ENCODE measurements around the gene DMBT1. TPM values are rescaled to one million over a fixed set of nuclear protein-coding genes. Genes with fewer than 3 reads are reported as not detected.

DMBT1 gene
- total RNA-seq, 1 experiment from 2014 or later: 0.13 TPM

DNA sequence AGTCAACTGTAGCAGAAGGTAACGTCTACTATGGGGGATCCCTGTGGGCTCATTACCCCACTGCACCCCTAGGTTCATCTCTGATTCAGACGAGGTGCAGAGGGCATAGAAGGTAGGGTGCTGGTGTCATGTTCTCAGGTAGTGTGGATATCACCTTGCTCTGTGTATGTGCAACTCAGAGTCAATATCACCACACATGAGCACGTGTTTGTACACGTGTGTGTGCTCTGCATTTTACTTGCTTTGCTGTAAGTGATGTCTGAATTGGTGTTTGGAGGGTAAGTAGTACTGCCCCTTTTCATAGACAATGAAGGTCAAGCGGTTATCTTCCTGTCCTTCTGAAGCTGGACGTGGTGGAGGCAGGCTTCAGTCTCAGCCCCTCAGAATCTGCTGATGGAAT, 10.4 kb downstream of the DMBT1 start (continued):
- TF ChIP-seq HMGXB4 (CRISPR knock-in tag; IDR thresholded peaks at IDR 0.05): no peak
- no peak for TF ChIP-seq SMAD4 (CRISPR knock-in tag; IDR thresholded peaks at IDR 0.05)
- TF ChIP-seq, protein P1, sequence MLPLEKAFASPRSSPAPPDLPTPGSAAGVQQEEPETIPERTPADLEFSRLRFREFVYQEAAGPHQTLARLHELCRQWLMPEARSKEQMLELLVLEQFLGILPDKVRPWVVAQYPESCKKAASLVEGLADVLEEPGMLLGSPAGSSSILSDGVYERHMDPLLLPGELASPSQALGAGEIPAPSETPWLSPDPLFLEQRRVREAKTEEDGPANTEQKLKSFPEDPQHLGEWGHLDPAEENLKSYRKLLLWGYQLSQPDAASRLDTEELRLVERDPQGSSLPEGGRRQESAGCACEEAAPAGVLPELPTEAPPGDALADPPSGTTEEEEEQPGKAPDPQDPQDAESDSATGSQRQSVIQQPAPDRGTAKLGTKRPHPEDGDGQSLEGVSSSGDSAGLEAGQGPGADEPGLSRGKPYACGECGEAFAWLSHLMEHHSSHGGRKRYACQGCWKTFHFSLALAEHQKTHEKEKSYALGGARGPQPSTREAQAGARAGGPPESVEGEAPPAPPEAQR (CRISPR knock-in tag; IDR thresholded peaks at IDR 0.05): no peak
- TF ChIP-seq, protein P2, sequence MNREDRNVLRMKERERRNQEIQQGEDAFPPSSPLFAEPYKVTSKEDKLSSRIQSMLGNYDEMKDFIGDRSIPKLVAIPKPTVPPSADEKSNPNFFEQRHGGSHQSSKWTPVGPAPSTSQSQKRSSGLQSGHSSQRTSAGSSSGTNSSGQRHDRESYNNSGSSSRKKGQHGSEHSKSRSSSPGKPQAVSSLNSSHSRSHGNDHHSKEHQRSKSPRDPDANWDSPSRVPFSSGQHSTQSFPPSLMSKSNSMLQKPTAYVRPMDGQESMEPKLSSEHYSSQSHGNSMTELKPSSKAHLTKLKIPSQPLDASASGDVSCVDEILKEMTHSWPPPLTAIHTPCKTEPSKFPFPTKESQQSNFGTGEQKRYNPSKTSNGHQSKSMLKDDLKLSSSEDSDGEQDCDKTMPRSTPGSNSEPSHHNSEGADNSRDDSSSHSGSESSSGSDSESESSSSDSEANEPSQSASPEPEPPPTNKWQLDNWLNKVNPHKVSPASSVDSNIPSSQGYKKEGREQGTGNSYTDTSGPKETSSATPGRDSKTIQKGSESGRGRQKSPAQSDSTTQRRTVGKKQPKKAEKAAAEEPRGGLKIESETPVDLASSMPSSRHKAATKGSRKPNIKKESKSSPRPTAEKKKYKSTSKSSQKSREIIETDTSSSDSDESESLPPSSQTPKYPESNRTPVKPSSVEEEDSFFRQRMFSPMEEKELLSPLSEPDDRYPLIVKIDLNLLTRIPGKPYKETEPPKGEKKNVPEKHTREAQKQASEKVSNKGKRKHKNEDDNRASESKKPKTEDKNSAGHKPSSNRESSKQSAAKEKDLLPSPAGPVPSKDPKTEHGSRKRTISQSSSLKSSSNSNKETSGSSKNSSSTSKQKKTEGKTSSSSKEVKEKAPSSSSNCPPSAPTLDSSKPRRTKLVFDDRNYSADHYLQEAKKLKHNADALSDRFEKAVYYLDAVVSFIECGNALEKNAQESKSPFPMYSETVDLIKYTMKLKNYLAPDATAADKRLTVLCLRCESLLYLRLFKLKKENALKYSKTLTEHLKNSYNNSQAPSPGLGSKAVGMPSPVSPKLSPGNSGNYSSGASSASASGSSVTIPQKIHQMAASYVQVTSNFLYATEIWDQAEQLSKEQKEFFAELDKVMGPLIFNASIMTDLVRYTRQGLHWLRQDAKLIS (CRISPR knock-in tag; IDR thresholded peaks at IDR 0.05; ENCODE audit: borderline replicate concordance): no peak
- TF ChIP-seq NFE2L1 (CRISPR knock-in tag; IDR thresholded peaks at IDR 0.05): no peak
- no peak for TF ChIP-seq ZNF425 (CRISPR knock-in tag; conservative IDR thresholded peaks at IDR 0.05)
- TF ChIP-seq, protein P3, sequence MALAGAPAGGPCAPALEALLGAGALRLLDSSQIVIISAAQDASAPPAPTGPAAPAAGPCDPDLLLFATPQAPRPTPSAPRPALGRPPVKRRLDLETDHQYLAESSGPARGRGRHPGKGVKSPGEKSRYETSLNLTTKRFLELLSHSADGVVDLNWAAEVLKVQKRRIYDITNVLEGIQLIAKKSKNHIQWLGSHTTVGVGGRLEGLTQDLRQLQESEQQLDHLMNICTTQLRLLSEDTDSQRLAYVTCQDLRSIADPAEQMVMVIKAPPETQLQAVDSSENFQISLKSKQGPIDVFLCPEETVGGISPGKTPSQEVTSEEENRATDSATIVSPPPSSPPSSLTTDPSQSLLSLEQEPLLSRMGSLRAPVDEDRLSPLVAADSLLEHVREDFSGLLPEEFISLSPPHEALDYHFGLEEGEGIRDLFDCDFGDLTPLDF (CRISPR knock-in tag; IDR thresholded peaks at IDR 0.05): no peak
- no peak for TF ChIP-seq GTF2I (CRISPR knock-in tag; conservative IDR thresholded peaks at IDR 0.05)
- TF ChIP-seq ZNF232 (CRISPR knock-in tag; IDR thresholded peaks at IDR 0.05): no peak

DNA sequence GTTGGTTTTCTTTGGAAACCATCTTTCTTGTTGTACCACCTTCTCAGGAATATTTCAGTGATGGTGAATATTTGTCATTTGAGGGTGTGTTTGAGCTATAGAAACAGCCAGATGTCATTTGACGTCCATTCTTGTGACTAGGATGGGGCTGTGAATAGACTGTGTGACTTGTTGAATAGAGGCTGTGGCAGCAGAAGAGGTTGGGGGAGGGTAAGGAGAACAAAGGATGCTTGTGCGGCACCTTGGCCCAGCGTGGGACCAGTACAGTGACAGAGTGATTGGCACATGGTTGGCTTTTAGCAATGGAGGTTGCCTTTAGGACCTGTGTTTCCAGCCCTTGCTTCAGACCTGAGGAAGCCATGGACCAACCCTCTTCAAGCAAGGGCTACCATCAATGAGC, 11.3 kb downstream of the DMBT1 start:
- H3K4me3 Mint-ChIP-seq: no peak overlapping the region
- H3K4me1 Mint-ChIP-seq: no peaks in the 10 kb centered on the region
- TF ChIP-seq PREB (CRISPR knock-in tag; IDR thresholded peaks at IDR 0.05; ENCODE audit: borderline replicate concordance): no peak
- no peak for TF ChIP-seq ZNF317 (CRISPR knock-in tag; IDR thresholded peaks at IDR 0.05; ENCODE audit: borderline replicate concordance, low read depth)
- peaks cover 6% of the 10 kb centered on the region for H3K36me3 Mint-ChIP-seq
- peaks cover 60% of the 10 kb centered on the region for H3K9me3 Mint-ChIP-seq
- ATAC-seq (no peak), DNase-seq (ENCODE audit: low spot score) (no peak)
- H3K27ac Mint-ChIP-seq: no peak overlapping the region
- CTCF ChIA-PET: no interaction called here
- POLR2A ChIA-PET: no interaction called here
- peaks cover 8% of the 10 kb centered on the region for H3K27me3 Mint-ChIP-seq (ENCODE audit: low read depth)

DNA sequence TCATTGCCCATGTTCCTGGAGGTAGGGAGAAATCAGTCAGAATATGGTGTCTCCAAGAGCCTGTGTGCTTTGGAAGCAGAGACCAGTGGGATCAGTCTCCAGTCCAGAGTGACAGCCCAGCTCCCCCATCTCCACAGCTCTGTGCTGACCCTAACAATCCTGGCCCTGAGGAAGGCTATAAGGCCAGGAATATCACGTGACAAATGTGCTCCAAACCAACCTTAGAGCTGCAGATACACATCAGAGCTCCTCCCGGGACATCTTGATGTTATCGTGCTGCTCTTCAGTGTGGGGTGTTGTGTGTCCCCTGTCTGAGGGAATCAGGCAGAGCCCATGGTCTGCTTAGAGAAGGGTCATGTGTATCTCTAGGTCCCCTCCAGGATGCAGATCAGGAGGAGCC, 15.2 kb downstream of the DMBT1 start:
- ATAC-seq (no peak), DNase-seq (ENCODE audit: low spot score) (no peak)
- POLR2A ChIA-PET: no interaction called here
- Mint-ChIP-seq H3K27me3 (ENCODE audit: low read depth) (peaks cover 4% of the 10 kb centered on the region), H3K4me3 (no peak overlapping the region), H3K36me3 (peaks cover 6% of the 10 kb centered on the region), H3K27ac (no peak overlapping the region), H3K9me3 (peaks cover 45% of the 10 kb centered on the region), H3K4me1 (no peaks in the 10 kb centered on the region)
- CTCF ChIA-PET: interaction anchor here (1.2 kb wide), 1 partner anchor 10 kb away, joined by 3 read pairs; no protein-coding TSS in a partner anchor
- no peak for TF ChIP-seq TCF7 (CRISPR knock-in tag; IDR thresholded peaks at IDR 0.05; ENCODE audit: low read depth)
- no peak for TF ChIP-seq OVOL2 (CRISPR knock-in tag; IDR thresholded peaks at IDR 0.05; ENCODE audit: borderline replicate concordance)
- no peak for TF ChIP-seq NFYB (CRISPR knock-in tag; conservative IDR thresholded peaks at IDR 0.05; ENCODE audit: low read depth)
